ENCODE measurements around the gene CDH5. TPM values are rescaled to one million over a fixed set of nuclear protein-coding genes. Genes with fewer than 3 reads are reported as not detected.

CDH5 gene
- total RNA-seq, 1 experiment from 2014 or later = 0.28 TPM

DNA sequence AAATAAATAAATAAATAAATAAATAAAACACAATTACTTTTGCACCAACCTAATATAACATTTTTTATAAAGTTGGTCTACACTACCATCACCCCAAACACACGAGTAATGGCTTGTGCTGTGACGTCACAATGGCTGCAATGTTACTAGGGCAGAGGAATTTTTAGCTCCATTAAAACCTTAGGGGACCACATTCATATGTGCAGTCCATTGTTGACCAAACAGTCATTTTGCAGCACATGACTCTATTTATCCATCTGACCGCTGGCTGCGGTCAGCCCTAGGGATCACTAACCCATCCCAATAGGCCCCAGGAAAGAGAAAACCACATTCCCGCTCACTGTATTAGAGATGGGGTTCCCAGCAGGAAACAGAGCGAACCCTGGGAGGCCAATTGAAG is 9.6 kb downstream of the CDH5 start:
- CTCF ChIA-PET = interaction anchor here (0.9 to 1.4 kb wide), 3 partner anchors 8 to 32 kb away, joined by 3 to 4 read pairs (median 3); no protein-coding TSS in a partner anchor
- H3K27ac Mint-ChIP-seq = no peak overlapping the region
- ATAC-seq (no peak; the same call in 1 of the 2 replicates), DNase-seq (ENCODE audit: low spot score) (no peak)
- no peaks in the 10 kb centered on the region for H3K36me3 Mint-ChIP-seq
- no peak overlapping the region for H3K4me3 Mint-ChIP-seq
- TF ChIP-seq RELA (CRISPR knock-in tag; IDR thresholded peaks at IDR 0.05; ENCODE audit: borderline replicate concordance) (no peak), ZNF138 (CRISPR knock-in tag; conservative IDR thresholded peaks at IDR 0.05) (no peak), NR1H2 (CRISPR knock-in tag; IDR thresholded peaks at IDR 0.05) (no peak)
- TF ChIP-seq, protein P1, sequence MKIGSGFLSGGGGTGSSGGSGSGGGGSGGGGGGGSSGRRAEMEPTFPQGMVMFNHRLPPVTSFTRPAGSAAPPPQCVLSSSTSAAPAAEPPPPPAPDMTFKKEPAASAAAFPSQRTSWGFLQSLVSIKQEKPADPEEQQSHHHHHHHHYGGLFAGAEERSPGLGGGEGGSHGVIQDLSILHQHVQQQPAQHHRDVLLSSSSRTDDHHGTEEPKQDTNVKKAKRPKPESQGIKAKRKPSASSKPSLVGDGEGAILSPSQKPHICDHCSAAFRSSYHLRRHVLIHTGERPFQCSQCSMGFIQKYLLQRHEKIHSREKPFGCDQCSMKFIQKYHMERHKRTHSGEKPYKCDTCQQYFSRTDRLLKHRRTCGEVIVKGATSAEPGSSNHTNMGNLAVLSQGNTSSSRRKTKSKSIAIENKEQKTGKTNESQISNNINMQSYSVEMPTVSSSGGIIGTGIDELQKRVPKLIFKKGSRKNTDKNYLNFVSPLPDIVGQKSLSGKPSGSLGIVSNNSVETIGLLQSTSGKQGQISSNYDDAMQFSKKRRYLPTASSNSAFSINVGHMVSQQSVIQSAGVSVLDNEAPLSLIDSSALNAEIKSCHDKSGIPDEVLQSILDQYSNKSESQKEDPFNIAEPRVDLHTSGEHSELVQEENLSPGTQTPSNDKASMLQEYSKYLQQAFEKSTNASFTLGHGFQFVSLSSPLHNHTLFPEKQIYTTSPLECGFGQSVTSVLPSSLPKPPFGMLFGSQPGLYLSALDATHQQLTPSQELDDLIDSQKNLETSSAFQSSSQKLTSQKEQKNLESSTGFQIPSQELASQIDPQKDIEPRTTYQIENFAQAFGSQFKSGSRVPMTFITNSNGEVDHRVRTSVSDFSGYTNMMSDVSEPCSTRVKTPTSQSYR (CRISPR knock-in tag; IDR thresholded peaks at IDR 0.05) = no peak
- TF ChIP-seq, protein P2, sequence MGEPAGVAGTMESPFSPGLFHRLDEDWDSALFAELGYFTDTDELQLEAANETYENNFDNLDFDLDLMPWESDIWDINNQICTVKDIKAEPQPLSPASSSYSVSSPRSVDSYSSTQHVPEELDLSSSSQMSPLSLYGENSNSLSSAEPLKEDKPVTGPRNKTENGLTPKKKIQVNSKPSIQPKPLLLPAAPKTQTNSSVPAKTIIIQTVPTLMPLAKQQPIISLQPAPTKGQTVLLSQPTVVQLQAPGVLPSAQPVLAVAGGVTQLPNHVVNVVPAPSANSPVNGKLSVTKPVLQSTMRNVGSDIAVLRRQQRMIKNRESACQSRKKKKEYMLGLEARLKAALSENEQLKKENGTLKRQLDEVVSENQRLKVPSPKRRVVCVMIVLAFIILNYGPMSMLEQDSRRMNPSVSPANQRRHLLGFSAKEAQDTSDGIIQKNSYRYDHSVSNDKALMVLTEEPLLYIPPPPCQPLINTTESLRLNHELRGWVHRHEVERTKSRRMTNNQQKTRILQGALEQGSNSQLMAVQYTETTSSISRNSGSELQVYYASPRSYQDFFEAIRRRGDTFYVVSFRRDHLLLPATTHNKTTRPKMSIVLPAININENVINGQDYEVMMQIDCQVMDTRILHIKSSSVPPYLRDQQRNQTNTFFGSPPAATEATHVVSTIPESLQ (CRISPR knock-in tag; IDR thresholded peaks at IDR 0.05) = no peak
- TF ChIP-seq, protein P3, sequence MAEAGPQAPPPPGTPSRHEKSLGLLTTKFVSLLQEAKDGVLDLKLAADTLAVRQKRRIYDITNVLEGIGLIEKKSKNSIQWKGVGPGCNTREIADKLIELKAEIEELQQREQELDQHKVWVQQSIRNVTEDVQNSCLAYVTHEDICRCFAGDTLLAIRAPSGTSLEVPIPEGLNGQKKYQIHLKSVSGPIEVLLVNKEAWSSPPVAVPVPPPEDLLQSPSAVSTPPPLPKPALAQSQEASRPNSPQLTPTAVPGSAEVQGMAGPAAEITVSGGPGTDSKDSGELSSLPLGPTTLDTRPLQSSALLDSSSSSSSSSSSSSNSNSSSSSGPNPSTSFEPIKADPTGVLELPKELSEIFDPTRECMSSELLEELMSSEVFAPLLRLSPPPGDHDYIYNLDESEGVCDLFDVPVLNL (CRISPR knock-in tag; IDR thresholded peaks at IDR 0.05; ENCODE audit: borderline replicate concordance, low read depth) = no peak
- TF ChIP-seq, protein P4, sequence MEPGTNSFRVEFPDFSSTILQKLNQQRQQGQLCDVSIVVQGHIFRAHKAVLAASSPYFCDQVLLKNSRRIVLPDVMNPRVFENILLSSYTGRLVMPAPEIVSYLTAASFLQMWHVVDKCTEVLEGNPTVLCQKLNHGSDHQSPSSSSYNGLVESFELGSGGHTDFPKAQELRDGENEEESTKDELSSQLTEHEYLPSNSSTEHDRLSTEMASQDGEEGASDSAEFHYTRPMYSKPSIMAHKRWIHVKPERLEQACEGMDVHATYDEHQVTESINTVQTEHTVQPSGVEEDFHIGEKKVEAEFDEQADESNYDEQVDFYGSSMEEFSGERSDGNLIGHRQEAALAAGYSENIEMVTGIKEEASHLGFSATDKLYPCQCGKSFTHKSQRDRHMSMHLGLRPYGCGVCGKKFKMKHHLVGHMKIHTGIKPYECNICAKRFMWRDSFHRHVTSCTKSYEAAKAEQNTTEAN (CRISPR knock-in tag; IDR thresholded peaks at IDR 0.05) = no peak
- peaks cover 7% of the 10 kb centered on the region; the same call in 1 of the 2 replicates for H3K4me1 Mint-ChIP-seq
- POLR2A ChIA-PET = no interaction called here
- H3K9me3 Mint-ChIP-seq = peaks cover 14% of the 10 kb centered on the region
- H3K27me3 Mint-ChIP-seq (ENCODE audit: low read depth) = no peaks in the 10 kb centered on the region

DNA sequence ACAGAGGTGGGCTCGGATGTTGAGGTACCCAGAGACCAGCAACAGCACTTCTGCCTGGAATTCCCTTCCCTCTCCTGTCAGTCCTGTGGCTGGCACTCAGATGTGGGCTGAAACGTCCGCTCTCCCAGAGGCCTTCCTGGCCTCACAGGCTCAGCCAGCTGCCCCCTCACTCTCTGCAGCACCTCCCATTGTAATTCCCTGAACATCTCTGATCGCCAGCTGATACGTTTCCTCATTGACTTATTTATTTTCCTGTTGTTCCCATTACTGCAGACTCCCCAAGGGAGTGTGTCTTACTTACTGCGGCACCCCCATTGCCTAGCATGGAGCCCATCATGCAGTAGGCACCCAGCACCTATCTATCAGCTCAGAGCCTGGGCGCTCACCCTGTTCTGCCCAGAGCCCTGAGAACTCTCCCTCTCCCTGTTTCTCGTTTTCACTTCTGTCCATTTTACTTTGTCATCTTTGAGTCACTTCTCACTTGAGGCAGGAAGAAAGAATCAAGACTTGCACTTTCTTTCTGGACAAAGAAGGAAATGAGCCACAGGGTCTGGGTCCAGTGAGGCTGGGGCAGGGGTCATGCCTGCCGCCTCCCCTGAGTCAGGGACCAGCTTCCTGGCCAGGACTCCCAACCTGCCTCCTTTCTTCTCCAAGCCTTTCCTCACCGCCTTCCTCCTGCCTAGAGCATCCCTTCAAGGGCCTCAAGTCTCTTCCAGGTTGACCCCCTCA is 10.2 kb downstream of the CDH5 start:
- no peaks in the 10 kb centered on the region for H3K36me3 Mint-ChIP-seq
- peaks cover 16% of the 10 kb centered on the region for H3K9me3 Mint-ChIP-seq
- POLR2A ChIA-PET = no interaction called here
- H3K4me1 Mint-ChIP-seq = peaks cover 7% of the 10 kb centered on the region; the same call in 1 of the 2 replicates
- CTCF ChIA-PET = interaction anchor here (0.9 to 1.4 kb wide), 2 partner anchors 9 to 33 kb away, joined by 3 read pairs; no protein-coding TSS in a partner anchor
- ATAC-seq = no peak; the same call in 1 of the 2 replicates
- DNase-seq (ENCODE audit: low spot score) = no peak
- H3K27ac Mint-ChIP-seq = no peak overlapping the region
- no peak overlapping the region for H3K4me3 Mint-ChIP-seq
- TF ChIP-seq ZNF416 (CRISPR knock-in tag; IDR thresholded peaks at IDR 0.05) (no peak), JAZF1 (CRISPR knock-in tag; IDR thresholded peaks at IDR 0.05) (no peak), SMAD4 (CRISPR knock-in tag; IDR thresholded peaks at IDR 0.05) (no peak), HMGA2 (CRISPR knock-in tag; IDR thresholded peaks at IDR 0.05) (no peak), TEAD4 (CRISPR knock-in tag; IDR thresholded peaks at IDR 0.05) (no peak), ESRRA (CRISPR knock-in tag; IDR thresholded peaks at IDR 0.05; ENCODE audit: borderline replicate concordance) (no peak)
- TF ChIP-seq, protein P5, sequence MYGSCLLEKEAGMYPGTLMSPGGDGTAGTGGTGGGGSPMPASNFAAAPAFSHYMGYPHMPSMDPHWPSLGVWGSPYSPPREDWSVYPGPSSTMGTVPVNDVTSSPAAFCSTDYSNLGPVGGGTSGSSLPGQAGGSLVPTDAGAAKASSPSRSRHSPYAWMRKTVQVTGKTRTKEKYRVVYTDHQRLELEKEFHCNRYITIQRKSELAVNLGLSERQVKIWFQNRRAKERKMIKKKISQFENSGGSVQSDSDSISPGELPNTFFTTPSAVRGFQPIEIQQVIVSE (CRISPR knock-in tag; IDR thresholded peaks at IDR 0.05; ENCODE audit: borderline replicate concordance) = no peak
- TF ChIP-seq, protein P1 (CRISPR knock-in tag; IDR thresholded peaks at IDR 0.05) = no peak
- TF ChIP-seq, protein P6, sequence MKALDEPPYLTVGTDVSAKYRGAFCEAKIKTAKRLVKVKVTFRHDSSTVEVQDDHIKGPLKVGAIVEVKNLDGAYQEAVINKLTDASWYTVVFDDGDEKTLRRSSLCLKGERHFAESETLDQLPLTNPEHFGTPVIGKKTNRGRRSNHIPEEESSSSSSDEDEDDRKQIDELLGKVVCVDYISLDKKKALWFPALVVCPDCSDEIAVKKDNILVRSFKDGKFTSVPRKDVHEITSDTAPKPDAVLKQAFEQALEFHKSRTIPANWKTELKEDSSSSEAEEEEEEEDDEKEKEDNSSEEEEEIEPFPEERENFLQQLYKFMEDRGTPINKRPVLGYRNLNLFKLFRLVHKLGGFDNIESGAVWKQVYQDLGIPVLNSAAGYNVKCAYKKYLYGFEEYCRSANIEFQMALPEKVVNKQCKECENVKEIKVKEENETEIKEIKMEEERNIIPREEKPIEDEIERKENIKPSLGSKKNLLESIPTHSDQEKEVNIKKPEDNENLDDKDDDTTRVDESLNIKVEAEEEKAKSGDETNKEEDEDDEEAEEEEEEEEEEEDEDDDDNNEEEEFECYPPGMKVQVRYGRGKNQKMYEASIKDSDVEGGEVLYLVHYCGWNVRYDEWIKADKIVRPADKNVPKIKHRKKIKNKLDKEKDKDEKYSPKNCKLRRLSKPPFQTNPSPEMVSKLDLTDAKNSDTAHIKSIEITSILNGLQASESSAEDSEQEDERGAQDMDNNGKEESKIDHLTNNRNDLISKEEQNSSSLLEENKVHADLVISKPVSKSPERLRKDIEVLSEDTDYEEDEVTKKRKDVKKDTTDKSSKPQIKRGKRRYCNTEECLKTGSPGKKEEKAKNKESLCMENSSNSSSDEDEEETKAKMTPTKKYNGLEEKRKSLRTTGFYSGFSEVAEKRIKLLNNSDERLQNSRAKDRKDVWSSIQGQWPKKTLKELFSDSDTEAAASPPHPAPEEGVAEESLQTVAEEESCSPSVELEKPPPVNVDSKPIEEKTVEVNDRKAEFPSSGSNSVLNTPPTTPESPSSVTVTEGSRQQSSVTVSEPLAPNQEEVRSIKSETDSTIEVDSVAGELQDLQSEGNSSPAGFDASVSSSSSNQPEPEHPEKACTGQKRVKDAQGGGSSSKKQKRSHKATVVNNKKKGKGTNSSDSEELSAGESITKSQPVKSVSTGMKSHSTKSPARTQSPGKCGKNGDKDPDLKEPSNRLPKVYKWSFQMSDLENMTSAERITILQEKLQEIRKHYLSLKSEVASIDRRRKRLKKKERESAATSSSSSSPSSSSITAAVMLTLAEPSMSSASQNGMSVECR (CRISPR knock-in tag; IDR thresholded peaks at IDR 0.05; ENCODE audit: borderline replicate concordance) = no peak
- H3K27me3 Mint-ChIP-seq (ENCODE audit: low read depth) = no peaks in the 10 kb centered on the region

Data from WTC11 (cell line).